Measurements from ENCODE around the gene TEX12. TPM values are rescaled to one million over a fixed set of nuclear protein-coding genes. Genes with fewer than 3 reads are reported as not detected.

The TEX12 gene
- polyA plus RNA-seq, 1 donor from 2014 or later = 0.51 TPM

GRCh38 chr11:112172362-112172994, 5.3 kb downstream of the TEX12 start:
- no peaks in the 10 kb centered on the region for H3K27me3 ChIP-seq (ENCODE audit: insufficient read depth, low read depth, low read length)
- no peak overlapping the region for H3K4me2 ChIP-seq (ENCODE audit: low read length)
- H3K4me3 ChIP-seq (ENCODE audit: low read length) = no peak overlapping the region
- H3K9me3 ChIP-seq (ENCODE audit: low read length) = no peaks in the 10 kb centered on the region
- no peaks in the 10 kb centered on the region for H3K36me3 ChIP-seq (ENCODE audit: insufficient read depth, low read length)
- H4K20me1 ChIP-seq (ENCODE audit: insufficient read depth) = no peaks in the 10 kb centered on the region
- no peak overlapping the region for H3K9ac ChIP-seq (ENCODE audit: low read length)
- H3K27ac ChIP-seq (ENCODE audit: low read length) = no peak overlapping the region
- no peaks in the 10 kb centered on the region for H3K9me2 ChIP-seq (ENCODE audit: insufficient read depth, low read length)
- H3F3A ChIP-seq (ENCODE audit: insufficient read depth, low read length, poor library complexity, severe bottlenecking) = no peaks in the 10 kb centered on the region
- TF ChIP-seq MXI1 (conservative IDR thresholded peaks at IDR 0.05; ENCODE audit: poor library complexity, severe bottlenecking) = no peak
- no peaks in the 10 kb centered on the region for H3K79me2 ChIP-seq (replicated peaks; ENCODE audit: insufficient read depth, low read length)
- H2AFZ ChIP-seq (ENCODE audit: low read depth, low read length) = no peak overlapping the region

- H3K9ac ChIP-seq (ENCODE audit: low read length) = no peak overlapping the region
Measured at GRCh38 chr11:112173152-112173551, 6.0 kb downstream of the TEX12 start.

More at GRCh38 chr11:112173152-112173551, 6.0 kb downstream of the TEX12 start:
- H3K4me3 ChIP-seq (ENCODE audit: low read length) = no peak overlapping the region
- no peaks in the 10 kb centered on the region for H3K36me3 ChIP-seq (ENCODE audit: insufficient read depth, low read length)
- H3K27ac ChIP-seq (ENCODE audit: low read length) = no peak overlapping the region
- H4K20me1 ChIP-seq (ENCODE audit: insufficient read depth) = no peaks in the 10 kb centered on the region
- no peak overlapping the region for H2AFZ ChIP-seq (ENCODE audit: low read depth, low read length)
- H3K27me3 ChIP-seq (ENCODE audit: insufficient read depth, low read depth, low read length) = no peaks in the 10 kb centered on the region
- no peak overlapping the region for H3K4me2 ChIP-seq (ENCODE audit: low read length)
- H3K9me2 ChIP-seq (ENCODE audit: insufficient read depth, low read length) = no peaks in the 10 kb centered on the region
- no peaks in the 10 kb centered on the region for H3F3A ChIP-seq (ENCODE audit: insufficient read depth, low read length, poor library complexity, severe bottlenecking)
- no peaks in the 10 kb centered on the region for H3K9me3 ChIP-seq (ENCODE audit: low read length)
- no peaks in the 10 kb centered on the region for H3K79me2 ChIP-seq (replicated peaks; ENCODE audit: insufficient read depth, low read length)
- no peak for TF ChIP-seq MXI1 (conservative IDR thresholded peaks at IDR 0.05; ENCODE audit: poor library complexity, severe bottlenecking)
- no peak for TF ChIP-seq TAF1 (IDR thresholded peaks at IDR 0.05; ENCODE audit: low read depth)
- TF ChIP-seq SMC3 (conservative IDR thresholded peaks at IDR 0.05; ENCODE audit: poor library complexity) = no peak
- no peak for TF ChIP-seq CTCF (IDR thresholded peaks at IDR 0.05; ENCODE audit: poor library complexity, severe bottlenecking)
- no peak for TF ChIP-seq RAD21 (conservative IDR thresholded peaks at IDR 0.05)
- no peak for TF ChIP-seq POLR2AphosphoS5 (IDR thresholded peaks at IDR 0.05)
- no peak for TF ChIP-seq EP300 (conservative IDR thresholded peaks at IDR 0.05; ENCODE audit: poor library complexity, severe bottlenecking)
- no peak for TF ChIP-seq EZH2 (IDR thresholded peaks at IDR 0.05; ENCODE audit: borderline replicate concordance, insufficient read depth, low read length, poor library complexity, severe bottlenecking)
- TF ChIP-seq REST (IDR thresholded peaks at IDR 0.05; ENCODE audit: borderline replicate concordance) = no peak
